H1 (cell line): Measurements from ENCODE around the gene GOLGA7B. TPM values are rescaled to one million over a fixed set of nuclear protein-coding genes. Genes with fewer than 3 reads are reported as not detected.

Experiments
- CBX5 ChIP-seq: fragments of 300-800, 300-1000 bp; sonication (generic); IDR thresholded peaks from 2 replicates; pipeline ENCODE4 v1.7.1; 2016; ENCODE audit warnings: antibody characterized with exemption, low read length, low read depth
- GABPA ChIP-seq: IDR thresholded peaks from 2 replicates; pipeline ENCODE4 v1.6.1; 2011; ENCODE audit warnings: mild to moderate bottlenecking, low read length, moderate library complexity, borderline replicate concordance; ENCODE audit not compliant: insufficient read depth
- MAFK ChIP-seq: IDR thresholded peaks from 2 replicates; pipeline ENCODE4 v1.6.1; 2012; ENCODE audit warnings: low read depth, mild to moderate bottlenecking, improper control_type of control experiment, low read length
- SP2 ChIP-seq: IDR thresholded peaks from 2 replicates; pipeline ENCODE4 v1.6.1; 2012; ENCODE audit warnings: mild to moderate bottlenecking, low read length, inconsistent platforms
- ZNF274 ChIP-seq: IDR thresholded peaks from 2 replicates; pipeline ENCODE4 v1.7.0; 2012; ENCODE audit warnings: low read length, borderline replicate concordance; ENCODE audit errors: extremely low read depth
- polyA plus RNA-seq, 7 experiments: library from polyadenylated mRNA; depleted of rRNA in 3 of 7; stranded (reverse) in 5 of 7; unstranded in 2 of 7; fragments of >200 nt in 5 of 7; fragments of 200-250 nt in 2 of 7; gene quantifications; 1 replicate in 5 of 7; 2 replicates in 1 of 7; 4 replicates in 1 of 7; pipeline versions ENCODE4 v1.2.1 to v1.2.3, GENCODE V29; 2011 to 2013; ENCODE audit warnings: missing spikeins in 2 of 7, mixed read lengths in 2 of 7
- total RNA-seq: library from RNA; stranded (reverse); fragmentation: NEBNext Ultra II Directional; extraction: Animal tissue kit (Norgen Biotek cat#: 25700); gene quantifications from 2 replicates; pipeline ENCODE4 v1.2.1, GENCODE V29; 2021

Gene GOLGA7B
- total and polyA plus RNA-seq, 2 of the 8 experiments (the other 6 are each of a cell fraction or from before 2014, with no cell fraction given): 0.04 to 0.14 TPM

DNA sequence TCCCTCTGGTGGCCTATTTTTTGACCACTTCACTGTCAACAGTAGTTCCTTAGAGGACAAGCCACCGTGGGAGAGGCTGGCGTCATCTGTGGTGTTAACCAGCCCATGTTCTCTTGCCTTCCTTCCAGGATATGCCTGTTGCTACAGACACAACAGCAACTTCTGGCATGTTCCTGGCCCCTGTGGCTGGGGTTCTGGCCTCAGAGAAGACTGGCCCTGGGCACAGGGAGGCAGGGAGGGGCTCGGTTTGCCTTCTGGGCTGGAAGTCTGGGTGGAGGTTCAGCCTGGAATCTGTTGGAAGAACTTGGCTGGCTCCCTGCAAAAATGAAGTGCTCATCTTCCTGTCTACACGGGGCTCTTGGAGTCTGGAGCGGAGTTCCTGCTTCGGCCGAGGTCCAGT is 25.7 kb downstream of the GOLGA7B start (continued):
- no peak for TF ChIP-seq SP2
- no peak for TF ChIP-seq GABPA
- no peak for TF ChIP-seq MAFK
- no peak for TF ChIP-seq CBX5
- no peak for TF ChIP-seq ZNF274
